Adrenal gland (tissue), 12 donors: ENCODE data around the gene RBMS1. TPM values are rescaled to one million over a fixed set of nuclear protein-coding genes. Genes with fewer than 3 reads are reported as not detected.

Experiments
- DNase-seq, 7 donors: peaks; one replicate each; pipeline ENCODE4 v3.0.0-alpha.2; 2019 to 2020
- H3K27ac ChIP-seq, 5 donors: fragments of 200-600 bp; sonication (generic) in 4 of 5; 1 replicate in 3 of 5; 2 replicates in 2 of 5; pipeline versions ENCODE4 v1.5.1 to v1.8.0; 2016 to 2020; ENCODE audit warnings: mild to moderate bottlenecking in 1 of 5
- H3K27me3 ChIP-seq: fragments of 200-600 bp; 2 replicates; pipeline ENCODE4 v1.8.0; 2021
- H3K36me3 ChIP-seq, 2 donors: fragments of 200-600 bp; replicated peaks in 1 of 2; 1 replicate in 1 of 2; 2 replicates in 1 of 2; pipeline versions ENCODE4 v1.5.1 to v1.8.0; 2018 to 2022
- H3K4me1 ChIP-seq, 2 donors: fragments of 200-600 bp; replicated peaks in 1 of 2; 1 replicate in 1 of 2; 2 replicates in 1 of 2; pipeline versions ENCODE4 v1.5.1 to v1.8.0; 2018 to 2021
- H3K4me3 ChIP-seq, 4 donors: fragments of 200-600 bp; sonication (generic) in 3 of 4; one replicate each; pipeline ENCODE4 v1.5.1; 2016 to 2018
- H3K9me3 ChIP-seq, 3 donors: fragments of 200-600 bp; sonication (generic) in 1 of 3; replicated peaks in 1 of 3; 1 replicate in 2 of 3; 2 replicates in 1 of 3; pipeline versions ENCODE4 v1.5.1 to v1.8.0; 2016 to 2021
- POLR2A ChIP-seq, 2 donors: fragments of 450-650 bp; IDR thresholded peaks; one replicate each; pipeline ENCODE4 v1.6.1; 2017; ENCODE audit warnings: antibody characterized with exemption in 2 of 2, mild to moderate bottlenecking in 2 of 2, moderate library complexity in 1 of 2
- WGBS, 4 donors: extraction: QIAGEN DNeasy Blood & Tissue Kit in 2 of 4; methylation state at CpG; one replicate each; pipeline versions ENCODE4 v1.1.5 to v1.1.7; 2013 to 2017; 5-methylcytosine and 5-hydroxymethylcytosine counted together
- intact Hi-C, 2 donors: fragments of 100-400 bp; cut with DNase I; formaldehyde crosslinking; loops; one replicate each; pipeline versions ENCODE4 v1.14.1 to v1.15.0; 2022 to 2023
- polyA plus RNA-seq, 3 donors: library from polyadenylated mRNA; stranded (reverse); fragments of 200-250 nt in 2 of 3; fragments of 350-450 nt in 1 of 3; fragmentation: Illumina TruSeq in 1 of 3; extraction: RNeasy Lipid Tissue Mini Kit (QIAGEN cat#74804) in 1 of 3; gene quantifications; one replicate each; pipeline ENCODE4 v1.2.3, GENCODE V29; 2013 to 2014
- total RNA-seq, 9 donors: library from RNA; depleted of rRNA in 4 of 9; stranded (reverse); fragments of >200 nt in 4 of 9; fragments of 120-200 nt in 1 of 9; fragmentation: NEBNext Ultra II Directional in 1 of 9; extraction: Animal tissue kit (Norgen Biotek cat#: 25700) in 1 of 9; gene quantifications; one replicate each; pipeline versions ENCODE4 v1.1.0 to v1.2.4, GENCODE V29; 2013 to 2023
- TF ChIP-seq, protein P1 (sequence below), 6 experiments: fragments of 450-650 bp in 4 of 6; fragments of 200-600 bp in 2 of 6; sonication (generic) in 1 of 6; IDR thresholded peaks; 1 replicate in 5 of 6; 2 replicates in 1 of 6; pipeline versions ENCODE4 v1.5.1 to v1.8.0; 2016 to 2021; ENCODE audit warnings: antibody characterized with exemption in 6 of 6, mild to moderate bottlenecking in 2 of 6, moderate library complexity in 1 of 6
- donor health status: healthy with polysubstance abuse.
- donor health status: Bipolar disorder and iron deficiency.
- donor health status: DM: yes; HTN: yes; CAD: no.
- donor health status: DM: no; HTN: no; CAD: no.
- donor health status: DM: no; HTN: no; CAD: no.
- donor health status: DM: yes; HTN: yes; CAD: no.

Gene RBMS1
- total and polyA plus RNA-seq, 12 donors, result 24.2 to 62.1 (median 37.1) TPM

GRCh38 chr2:160269365-160269764 is 224.2 kb downstream of the RBMS1 start:
- peak overlapping the region in 2 of 4 donors; percentile 33 to 55 for H3K4me3 ChIP-seq
- H3K27me3 ChIP-seq, result no peaks in the 10 kb centered on the region
- H3K27ac ChIP-seq, result peak overlapping the region; percentile 72 to 96 (median 89)
- intact Hi-C loops, result no loop called here
- DNase-seq, result peak in 2 of 7 donors; percentile 15 to 27
- 68 to 75% (median 69%) methylated on average over 4 of the region's 4 CpGs for WGBS, 4 donors
- peaks cover 0 to 10% of the 10 kb centered on the region in 2 donors for H3K36me3 ChIP-seq
- H3K9me3 ChIP-seq, result no peaks in the 10 kb centered on the region
- TF ChIP-seq, protein P1, sequence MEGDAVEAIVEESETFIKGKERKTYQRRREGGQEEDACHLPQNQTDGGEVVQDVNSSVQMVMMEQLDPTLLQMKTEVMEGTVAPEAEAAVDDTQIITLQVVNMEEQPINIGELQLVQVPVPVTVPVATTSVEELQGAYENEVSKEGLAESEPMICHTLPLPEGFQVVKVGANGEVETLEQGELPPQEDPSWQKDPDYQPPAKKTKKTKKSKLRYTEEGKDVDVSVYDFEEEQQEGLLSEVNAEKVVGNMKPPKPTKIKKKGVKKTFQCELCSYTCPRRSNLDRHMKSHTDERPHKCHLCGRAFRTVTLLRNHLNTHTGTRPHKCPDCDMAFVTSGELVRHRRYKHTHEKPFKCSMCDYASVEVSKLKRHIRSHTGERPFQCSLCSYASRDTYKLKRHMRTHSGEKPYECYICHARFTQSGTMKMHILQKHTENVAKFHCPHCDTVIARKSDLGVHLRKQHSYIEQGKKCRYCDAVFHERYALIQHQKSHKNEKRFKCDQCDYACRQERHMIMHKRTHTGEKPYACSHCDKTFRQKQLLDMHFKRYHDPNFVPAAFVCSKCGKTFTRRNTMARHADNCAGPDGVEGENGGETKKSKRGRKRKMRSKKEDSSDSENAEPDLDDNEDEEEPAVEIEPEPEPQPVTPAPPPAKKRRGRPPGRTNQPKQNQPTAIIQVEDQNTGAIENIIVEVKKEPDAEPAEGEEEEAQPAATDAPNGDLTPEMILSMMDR (IDR thresholded peaks at IDR 0.05), result no peak
- no peak for TF ChIP-seq POLR2A (IDR thresholded peaks at IDR 0.05)
- H3K4me1 ChIP-seq, result peaks cover 7 to 14% of the 10 kb centered on the region in 2 donors

GRCh38 chr2:160268151-160268781 is 225.3 kb downstream of the RBMS1 start:
- intact Hi-C loops, result no loop called here
- no peak overlapping the region for H3K4me3 ChIP-seq
- peaks cover 0 to 4% of the 10 kb centered on the region in 2 donors for H3K36me3 ChIP-seq
- no peak for DNase-seq
- H3K9me3 ChIP-seq, result no peaks in the 10 kb centered on the region
- H3K27ac ChIP-seq, result peak overlapping the region in 1 of 5 donors; percentile 50
- 66 to 91% (median 80%) methylated on average over 2 of the region's 2 CpGs for WGBS, 4 donors
- TF ChIP-seq, protein P1 (IDR thresholded peaks at IDR 0.05), result no peak
- no peak for TF ChIP-seq POLR2A (IDR thresholded peaks at IDR 0.05)
- peaks cover 7 to 14% of the 10 kb centered on the region in 2 donors for H3K4me1 ChIP-seq
- H3K27me3 ChIP-seq, result no peaks in the 10 kb centered on the region

DNA sequence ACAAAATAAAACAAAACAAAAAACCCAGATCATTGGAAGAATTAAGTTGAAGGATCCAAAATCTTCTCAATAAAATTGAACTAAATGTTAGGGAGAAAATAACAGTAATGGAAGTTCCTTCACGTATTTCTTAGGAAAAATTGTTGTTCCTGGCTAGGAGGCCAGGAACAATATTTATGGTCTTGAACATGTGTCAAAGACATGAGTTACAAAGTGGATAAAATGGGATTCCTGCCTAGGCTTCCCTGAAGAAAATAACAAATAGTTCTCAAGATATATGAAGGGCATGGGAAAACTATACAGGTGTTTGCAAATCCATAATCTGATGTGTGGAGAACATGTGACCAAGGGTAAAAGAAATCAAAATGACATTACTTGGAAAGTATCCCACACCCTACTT is 225.9 kb downstream of the RBMS1 start:
- no peak overlapping the region for H3K4me3 ChIP-seq
- no peaks in the 10 kb centered on the region for H3K36me3 ChIP-seq
- H3K4me1 ChIP-seq, result peaks cover 7 to 14% of the 10 kb centered on the region in 2 donors
- intact Hi-C loops, result no loop called here
- no peaks in the 10 kb centered on the region for H3K27me3 ChIP-seq
- no peaks in the 10 kb centered on the region for H3K9me3 ChIP-seq
- DNase-seq, result no peak
- no peak overlapping the region for H3K27ac ChIP-seq
- TF ChIP-seq, protein P1 (IDR thresholded peaks at IDR 0.05), result no peak
- no peak for TF ChIP-seq POLR2A (IDR thresholded peaks at IDR 0.05)
- 49 to 63% (median 54%) methylated on average over 1 of the region's 1 CpG for WGBS, 4 donors

DNA sequence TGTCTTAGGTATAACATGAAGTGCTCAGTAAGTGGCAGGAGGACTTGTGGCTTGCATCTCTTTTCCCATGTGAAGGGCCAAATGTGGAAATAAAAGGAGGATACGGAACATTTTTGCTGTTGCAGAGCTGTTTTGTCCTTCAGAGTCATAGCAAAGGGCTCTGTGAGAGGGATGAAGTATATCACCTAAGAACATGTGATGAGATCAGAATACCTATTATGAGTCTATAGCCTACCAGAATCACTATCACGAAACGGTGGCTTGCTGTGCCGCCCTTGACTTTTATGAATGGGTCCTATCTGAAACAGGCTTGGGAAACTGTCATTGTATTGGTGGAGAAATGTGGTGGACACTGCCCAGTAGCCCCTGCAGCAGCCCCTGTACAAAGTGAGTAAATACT is 226.6 kb downstream of the RBMS1 start:
- no peaks in the 10 kb centered on the region for H3K36me3 ChIP-seq
- intact Hi-C loops, result no loop called here
- no peak for TF ChIP-seq POLR2A (IDR thresholded peaks at IDR 0.05)
- TF ChIP-seq, protein P1 (IDR thresholded peaks at IDR 0.05), result no peak
- no peak overlapping the region for H3K27ac ChIP-seq
- 93 to 96% (median 94%) methylated on average over 4 of the region's 4 CpGs for WGBS, 4 donors
- DNase-seq, result no peak
- peaks cover 7 to 14% of the 10 kb centered on the region in 2 donors for H3K4me1 ChIP-seq
- H3K27me3 ChIP-seq, result no peaks in the 10 kb centered on the region
- no peak overlapping the region for H3K4me3 ChIP-seq
- H3K9me3 ChIP-seq, result no peaks in the 10 kb centered on the region
